ENCODE data around the gene ZBTB39. TPM values are rescaled to one million over a fixed set of nuclear protein-coding genes. Genes with fewer than 3 reads are reported as not detected.

Gene ZBTB39
- total and polyA plus RNA-seq, 8 donors = 3.8 to 12.4 (median 11.0) TPM

DNA sequence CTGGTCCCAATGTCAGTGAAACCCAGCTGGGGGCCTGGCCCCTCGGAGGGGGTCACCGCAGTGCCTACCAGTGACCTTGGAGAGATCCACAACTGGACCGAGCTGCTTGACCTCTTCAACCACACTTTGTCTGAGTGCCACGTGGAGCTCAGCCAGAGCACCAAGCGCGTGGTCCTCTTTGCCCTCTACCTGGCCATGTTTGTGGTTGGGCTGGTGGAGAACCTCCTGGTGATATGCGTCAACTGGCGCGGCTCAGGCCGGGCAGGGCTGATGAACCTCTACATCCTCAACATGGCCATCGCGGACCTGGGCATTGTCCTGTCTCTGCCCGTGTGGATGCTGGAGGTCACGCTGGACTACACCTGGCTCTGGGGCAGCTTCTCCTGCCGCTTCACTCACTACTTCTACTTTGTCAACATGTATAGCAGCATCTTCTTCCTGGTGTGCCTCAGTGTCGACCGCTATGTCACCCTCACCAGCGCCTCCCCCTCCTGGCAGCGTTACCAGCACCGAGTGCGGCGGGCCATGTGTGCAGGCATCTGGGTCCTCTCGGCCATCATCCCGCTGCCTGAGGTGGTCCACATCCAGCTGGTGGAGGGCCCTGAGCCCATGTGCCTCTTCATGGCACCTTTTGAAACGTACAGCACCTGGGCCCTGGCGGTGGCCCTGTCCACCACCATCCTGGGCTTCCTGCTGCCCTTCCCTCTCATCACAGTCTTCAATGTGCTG is 11.0 kb downstream of the ZBTB39 start:
- ATAC-seq = no peak
- intact Hi-C loops (cut with DNase I) = no loop called here
- DNase-seq = no peak

GRCh38 chr12:56994231-56994746 is 12.1 kb downstream of the ZBTB39 start:
- H3K36me3 ChIP-seq = peaks cover 0 to 8% of the 10 kb centered on the region in 2 donors
- intact Hi-C loops (cut with DNase I) = no loop called here
- DNase-seq (no peak), ATAC-seq (no peak)
- no peak overlapping the region for H3K27ac ChIP-seq
- no peak for TF ChIP-seq CTCF (IDR thresholded peaks at IDR 0.05)
- H3K4me1 ChIP-seq = peaks cover 7 to 24% of the 10 kb centered on the region in 2 donors
- H3K27me3 ChIP-seq = no peaks in the 10 kb centered on the region
- no peak overlapping the region for H3K4me3 ChIP-seq
- H3K9me3 ChIP-seq = no peaks in the 10 kb centered on the region

More for the DNA sequence above, 11.0 kb downstream of the ZBTB39 start:
- H3K4me3 ChIP-seq = no peak overlapping the region
- H3K27me3 ChIP-seq = no peaks in the 10 kb centered on the region
- H3K27ac ChIP-seq = no peak overlapping the region
- no peaks in the 10 kb centered on the region for H3K9me3 ChIP-seq
- peaks cover 0 to 12% of the 10 kb centered on the region in 2 donors for H3K36me3 ChIP-seq
- no peak for TF ChIP-seq CTCF (IDR thresholded peaks at IDR 0.05)
- H3K4me1 ChIP-seq = peaks cover 7 to 26% of the 10 kb centered on the region in 2 donors

DNA sequence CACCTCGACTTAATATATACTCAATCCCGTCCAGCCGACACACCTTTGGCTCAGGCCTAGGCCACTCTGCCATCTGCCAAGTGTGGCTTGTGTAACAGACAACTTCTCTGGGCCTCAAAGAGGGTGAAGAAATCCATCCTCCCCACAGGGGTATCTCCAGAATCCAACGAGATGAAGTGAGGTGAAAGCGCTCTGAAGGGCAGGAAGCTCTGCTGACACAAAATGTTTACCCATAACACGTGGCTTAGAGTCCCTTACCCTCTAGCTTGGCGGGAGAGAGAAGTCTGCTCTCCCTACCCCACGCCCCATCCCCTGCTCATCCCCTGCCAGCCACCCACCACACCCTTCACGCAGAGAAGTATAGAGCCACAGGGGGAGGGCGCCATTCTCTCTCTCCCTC is 13.0 kb downstream of the ZBTB39 start:
- Histone ChIP-seq H3K4me1 (peaks cover 7 to 26% of the 10 kb centered on the region in 2 donors), H3K4me3 (no peak overlapping the region), H3K9me3 (no peaks in the 10 kb centered on the region), H3K27ac (no peak overlapping the region), H3K36me3 (peaks cover 0 to 8% of the 10 kb centered on the region in 2 donors), H3K27me3 (no peaks in the 10 kb centered on the region)
- intact Hi-C loops (cut with DNase I) = no loop called here
- no peak for ATAC-seq
- TF ChIP-seq CTCF (IDR thresholded peaks at IDR 0.05) = no peak
- DNase-seq = no peak

DNA sequence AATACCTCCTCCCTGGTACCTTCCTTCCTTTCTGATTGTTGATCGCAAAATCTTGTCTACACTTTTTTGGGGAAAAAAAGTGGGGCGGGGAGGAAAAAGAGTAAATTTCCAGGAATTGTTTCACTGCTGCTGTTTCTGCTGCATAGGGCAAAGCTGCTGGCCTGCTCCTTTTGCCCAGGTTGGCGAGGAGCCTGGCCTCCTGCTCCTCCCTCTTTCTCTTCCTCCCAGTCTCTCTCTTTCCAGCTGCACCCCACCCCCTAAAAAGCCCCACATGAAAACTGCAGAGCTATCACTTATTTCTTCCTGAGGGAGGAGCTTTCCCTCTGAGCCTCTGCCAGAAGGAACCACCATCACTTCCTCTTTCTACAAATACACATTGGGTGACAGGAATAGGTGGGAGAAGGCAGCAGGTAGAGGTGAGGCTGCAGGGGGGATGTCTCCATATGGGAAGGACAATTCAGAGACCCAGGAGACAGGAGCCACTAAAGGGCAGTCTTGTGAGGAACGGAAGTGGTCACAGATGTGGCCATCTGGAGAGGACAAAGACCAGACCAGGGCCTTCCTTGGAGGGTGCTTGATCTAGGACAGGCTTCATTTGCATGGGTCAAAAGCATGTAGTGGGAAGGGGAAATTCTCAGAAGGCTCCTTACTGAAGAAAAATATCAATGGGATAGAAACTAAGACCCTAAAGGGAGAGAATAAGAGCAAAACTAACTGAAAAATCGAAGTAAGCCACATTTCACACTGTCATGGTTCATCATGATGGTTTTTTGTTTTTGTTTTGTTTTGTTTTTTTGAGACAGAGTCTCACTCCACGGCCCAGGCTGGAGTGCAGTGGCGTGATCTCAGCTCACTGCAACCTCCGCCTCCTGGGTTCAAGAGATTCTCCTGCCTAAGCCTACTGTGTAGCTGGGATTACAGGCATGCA is 14.8 kb downstream of the ZBTB39 start:
- Histone ChIP-seq H3K27ac (peak overlapping the region in 1 of 2 donors; percentile 51), H3K4me3 (no peak overlapping the region), H3K9me3 (no peaks in the 10 kb centered on the region), H3K36me3 (no peaks in the 10 kb centered on the region), H3K27me3 (no peaks in the 10 kb centered on the region), H3K4me1 (peaks cover 7 to 41% of the 10 kb centered on the region in 2 donors)
- TF ChIP-seq CTCF (IDR thresholded peaks at IDR 0.05) = no peak
- ATAC-seq = peak; percentile 49
- DNase-seq = peak in 2 of 4 donors; percentile 51 to 62
- intact Hi-C loops (cut with DNase I) = no loop called here

Measured in left lung (tissue), 10 donors.